ENCODE measurements around the gene FKRP.
A peak's percentile ranks its signal among the peaks of the same experiment; 100 is the strongest.
"Not testable (repeated sequence)": the region's sequence is repeated elsewhere in the genome, so short reads cannot be mapped to it uniquely, and the experiment has no call there.

FKRP gene
- 24.1 to 26.9 reads per million in 2 donors for total RNA-seq

- DNase-seq, result no peak
These were observed at the start of gene FKRP for GRCh38 chr19:46745521-46746280. Gene FKRP, plus strand, starts transcription at chr19:46746057. Its CDS starts 9,394 bp downstream, at chr19:46755451.

- DNase-seq, result no peak
These were observed 49.0 kb upstream of the FKRP start for GRCh38 chr19:46696866-46697203.

GRCh38 chr19:46697204-46697960, 48.5 kb upstream of the FKRP start:
- DNase-seq, result no peak

GRCh38 chr19:46698395-46699321, 47.2 kb upstream of the FKRP start:
- no peak for DNase-seq

GRCh38 chr19:46700704-46701103, 45.2 kb upstream of the FKRP start:
- DNase-seq, result no peak

- peak; percentile 68 for DNase-seq
These were observed 41.3 kb upstream of the FKRP start for GRCh38 chr19:46704379-46705076.

GRCh38 chr19:46710687-46711086, 35.2 kb upstream of the FKRP start:
- no peak for DNase-seq

GRCh38 chr19:46712768-46713338, 33.0 kb upstream of the FKRP start:
- not testable (repeated sequence) for DNase-seq

- DNase-seq, result peak; percentile 45
These were observed 31.9 kb upstream of the FKRP start for GRCh38 chr19:46713781-46714443.

- no peak for DNase-seq
These were observed 31.3 kb upstream of the FKRP start for GRCh38 chr19:46714444-46715106.

- no peak for DNase-seq
These were observed 30.3 kb upstream of the FKRP start for GRCh38 chr19:46715620-46715974.

- DNase-seq, result no peak
These were observed 29.7 kb upstream of the FKRP start for GRCh38 chr19:46715975-46716671.

GRCh38 chr19:46716672-46717033, 29.2 kb upstream of the FKRP start:
- no peak for DNase-seq

- DNase-seq, result peak; percentile 86
These were observed 28.7 kb upstream of the FKRP start, which contains the start of gene PRKD2 for GRCh38 chr19:46717034-46717715. Gene PRKD2, minus strand, starts transcription at chr19:46717114. Its CDS starts 744 bp downstream, at chr19:46716370.

GRCh38 chr19:46717716-46718143, 28.1 kb upstream of the FKRP start:
- DNase-seq, result no peak

- DNase-seq, result no peak
These were observed 27.5 kb upstream of the FKRP start for GRCh38 chr19:46718157-46718933.

- DNase-seq, result no peak
These were observed 26.8 kb upstream of the FKRP start for GRCh38 chr19:46718934-46719622.

All from activated gamma-delta T cell (primary cell).